Kidney (tissue), 14 donors: ENCODE results near the gene TMEM9B. TPM values are rescaled to one million over a fixed set of nuclear protein-coding genes. Genes with fewer than 3 reads are reported as not detected.
"Not testable (repeated sequence)": the region's sequence is repeated elsewhere in the genome, so short reads cannot be mapped to it uniquely, and the experiment has no call there.

ENCODE experiments used
- DNase-seq, 5 donors: peaks; one replicate each; pipeline ENCODE4 v3.0.0-alpha.2; 2013 to 2020
- FAIRE-seq: peaks from 2 replicates; lab custom pipeline; 2012; peaks lifted over from hg19 to GRCh38; lab: Jason Lieb, UNC
- H3K27ac ChIP-seq, 2 donors: one replicate each; pipeline ENCODE4 v1.7.0; 2013; ENCODE audit warnings: low read depth in 2 of 2, low read length in 2 of 2, inconsistent platforms in 1 of 2
- H3K27me3 ChIP-seq: one replicate; pipeline ENCODE4 v1.7.1; 2013; ENCODE audit warnings: low read length, inconsistent platforms; ENCODE audit not compliant: control insufficient read depth, insufficient read depth
- H3K36me3 ChIP-seq, 3 donors: one replicate each; pipeline versions ENCODE4 v1.7.0 to v1.7.1; 2013; ENCODE audit warnings: low read length in 3 of 3, control low read depth in 1 of 3, inconsistent platforms in 1 of 3; ENCODE audit not compliant: insufficient read depth in 3 of 3, control insufficient read depth in 2 of 3
- H3K4me1 ChIP-seq, 3 donors: one replicate each; pipeline versions ENCODE4 v1.7.0 to v1.7.1; 2013; ENCODE audit warnings: low read length in 3 of 3, inconsistent platforms in 1 of 3, low read depth in 1 of 3; ENCODE audit not compliant: control insufficient read depth in 2 of 3, insufficient read depth in 2 of 3
- H3K4me3 ChIP-seq, 3 donors: one replicate each; pipeline versions ENCODE4 v1.7.0 to v1.8.1; 2013; ENCODE audit warnings: low read length in 3 of 3, control low read depth in 1 of 3, inconsistent platforms in 1 of 3
- H3K9ac ChIP-seq, 3 donors: one replicate each; pipeline versions ENCODE4 v1.7.0 to v1.7.1; 2013; ENCODE audit warnings: low read length in 3 of 3, control low read depth in 1 of 3, inconsistent platforms in 1 of 3
- H3K9me3 ChIP-seq, 3 donors: one replicate each; pipeline versions ENCODE4 v1.7.0 to v1.7.1; 2013; ENCODE audit warnings: low read length in 3 of 3, control low read depth in 1 of 3, inconsistent platforms in 1 of 3; ENCODE audit not compliant: control insufficient read depth in 2 of 3, insufficient read depth in 1 of 3
- intact Hi-C: fragments of 100-400 bp; cut with DNase I; formaldehyde crosslinking; loops from one replicate; pipeline ENCODE4 v1.11.1; 2022
- polyA plus RNA-seq: library from polyadenylated mRNA; stranded (reverse); fragments of 350-450 nt; fragmentation: Illumina TruSeq; extraction: RNeasy Lipid Tissue Mini Kit (QIAGEN cat#74804); gene quantifications from one replicate; pipeline ENCODE4 v1.2.3, GENCODE V29; 2014; ENCODE audit warnings: low read depth, low replicate concordance; ENCODE audit not compliant: insufficient read depth
- total RNA-seq: library from RNA; stranded (reverse); fragmentation: NEBNext Ultra II Directional; extraction: Animal tissue kit (Norgen Biotek cat#: 25700); gene quantifications from one replicate; pipeline ENCODE4 v1.2.1, GENCODE V29; 2021
- TF ChIP-seq, protein P1 (sequence below): IDR thresholded peaks from 3 replicates; pipeline ENCODE4 v1.5.1; 2012; ENCODE audit warnings: mild to moderate bottlenecking, moderate library complexity, borderline replicate concordance; ENCODE audit not compliant: insufficient read depth; ENCODE audit errors: extremely low read depth
- donor health status: control.
- donor health status: control.
- donor health status: control.
- donor health status: control.
- donor health status: control.
- donor health status: DM: yes; HTN: yes; CAD: no.
- donor health status: Normal renal cell carcinoma (clear cell type).

TMEM9B gene
- total and polyA plus RNA-seq, 2 donors from 2014 or later, result 64.4 to 73.0 TPM

DNA sequence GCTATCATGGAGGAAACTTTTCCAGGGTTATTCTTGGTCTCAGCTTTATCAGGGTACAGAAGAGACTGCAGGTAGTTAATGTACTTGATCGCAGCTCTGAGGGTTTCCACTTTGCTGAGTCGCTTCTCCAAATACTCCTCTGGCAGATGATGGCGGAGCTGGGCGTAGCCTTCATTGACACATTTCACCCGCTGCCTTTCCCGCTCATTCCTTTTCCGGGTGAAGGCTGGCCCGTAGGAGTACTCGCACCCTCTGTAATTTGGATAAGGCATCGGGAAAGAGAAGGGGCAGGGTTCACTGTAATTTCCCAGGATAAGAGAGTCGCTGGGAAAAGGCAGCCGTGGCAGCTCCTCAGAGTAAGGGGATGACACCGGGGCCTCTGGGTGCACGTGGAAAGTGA is 26.6 kb downstream of the TMEM9B start:
- TF ChIP-seq, protein P1, sequence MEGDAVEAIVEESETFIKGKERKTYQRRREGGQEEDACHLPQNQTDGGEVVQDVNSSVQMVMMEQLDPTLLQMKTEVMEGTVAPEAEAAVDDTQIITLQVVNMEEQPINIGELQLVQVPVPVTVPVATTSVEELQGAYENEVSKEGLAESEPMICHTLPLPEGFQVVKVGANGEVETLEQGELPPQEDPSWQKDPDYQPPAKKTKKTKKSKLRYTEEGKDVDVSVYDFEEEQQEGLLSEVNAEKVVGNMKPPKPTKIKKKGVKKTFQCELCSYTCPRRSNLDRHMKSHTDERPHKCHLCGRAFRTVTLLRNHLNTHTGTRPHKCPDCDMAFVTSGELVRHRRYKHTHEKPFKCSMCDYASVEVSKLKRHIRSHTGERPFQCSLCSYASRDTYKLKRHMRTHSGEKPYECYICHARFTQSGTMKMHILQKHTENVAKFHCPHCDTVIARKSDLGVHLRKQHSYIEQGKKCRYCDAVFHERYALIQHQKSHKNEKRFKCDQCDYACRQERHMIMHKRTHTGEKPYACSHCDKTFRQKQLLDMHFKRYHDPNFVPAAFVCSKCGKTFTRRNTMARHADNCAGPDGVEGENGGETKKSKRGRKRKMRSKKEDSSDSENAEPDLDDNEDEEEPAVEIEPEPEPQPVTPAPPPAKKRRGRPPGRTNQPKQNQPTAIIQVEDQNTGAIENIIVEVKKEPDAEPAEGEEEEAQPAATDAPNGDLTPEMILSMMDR, result no peak
- Histone ChIP-seq H3K27ac (no peak overlapping the region), H3K9me3 (no peaks in the 10 kb centered on the region), H3K36me3 (no peaks in the 10 kb centered on the region), H3K4me3 (no peak overlapping the region), H3K9ac (no peak overlapping the region), H3K4me1 (no peaks in the 10 kb centered on the region), H3K27me3 (no peaks in the 10 kb centered on the region)
- intact Hi-C loops, result no loop called here
- FAIRE-seq (no peak), DNase-seq (no peak)

DNA sequence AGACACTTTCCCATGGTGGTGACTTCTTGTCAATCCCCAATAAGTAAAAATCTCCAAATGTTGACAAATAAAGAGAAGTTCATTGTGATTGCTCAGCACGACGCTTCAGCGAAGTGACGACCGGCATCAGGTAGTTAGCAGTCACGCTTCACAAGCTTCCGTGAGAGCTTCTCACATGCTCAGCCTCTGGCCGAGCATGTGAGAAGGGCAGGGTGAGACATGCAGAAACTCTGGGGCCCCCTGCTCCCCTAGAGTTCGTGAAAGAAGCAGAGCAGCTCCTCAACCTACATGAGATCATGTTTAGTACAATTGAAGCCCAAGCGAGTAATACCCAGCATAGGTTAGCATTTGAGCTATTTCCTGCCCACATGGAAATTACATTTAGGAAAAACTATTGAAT is 27.1 kb downstream of the TMEM9B start:
- Histone ChIP-seq H3K9me3 (no peaks in the 10 kb centered on the region), H3K27me3 (no peaks in the 10 kb centered on the region), H3K4me1 (no peaks in the 10 kb centered on the region), H3K27ac (no peak overlapping the region), H3K9ac (no peak overlapping the region), H3K36me3 (no peaks in the 10 kb centered on the region), H3K4me3 (peak overlapping the region in 2 of 3 donors; percentile 30 to 32)
- TF ChIP-seq, protein P1, result no peak
- FAIRE-seq (no peak), DNase-seq (peak in 2 of 5 donors; percentile 58 to 62)
- intact Hi-C loops, result no loop called here

DNA sequence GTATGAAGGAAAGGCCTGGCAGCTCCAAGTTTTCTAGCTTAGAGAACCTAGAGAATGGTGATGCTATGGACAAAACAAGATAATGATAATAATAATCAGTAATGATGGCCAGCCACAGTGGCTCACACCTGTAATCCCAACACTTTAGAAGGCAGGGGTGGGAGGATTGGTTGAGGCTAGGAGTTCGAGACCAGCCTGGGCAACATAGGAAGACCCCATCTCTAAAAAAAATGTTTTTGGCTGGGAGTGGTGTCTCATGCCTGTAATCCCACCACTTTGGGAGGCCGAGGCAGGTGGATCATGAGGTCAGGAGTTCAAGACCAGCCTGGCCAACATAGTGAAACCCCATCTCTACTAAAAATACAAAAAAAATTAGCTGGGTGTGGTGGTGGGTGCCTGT is 28.5 kb downstream of the TMEM9B start:
- H3K4me3 ChIP-seq, H3K9me3 ChIP-seq, DNase-seq, H3K4me1 ChIP-seq, intact Hi-C loops, H3K9ac ChIP-seq, H3K27ac ChIP-seq, FAIRE-seq, H3K36me3 ChIP-seq, H3K27me3 ChIP-seq: not testable (repeated sequence)

DNA sequence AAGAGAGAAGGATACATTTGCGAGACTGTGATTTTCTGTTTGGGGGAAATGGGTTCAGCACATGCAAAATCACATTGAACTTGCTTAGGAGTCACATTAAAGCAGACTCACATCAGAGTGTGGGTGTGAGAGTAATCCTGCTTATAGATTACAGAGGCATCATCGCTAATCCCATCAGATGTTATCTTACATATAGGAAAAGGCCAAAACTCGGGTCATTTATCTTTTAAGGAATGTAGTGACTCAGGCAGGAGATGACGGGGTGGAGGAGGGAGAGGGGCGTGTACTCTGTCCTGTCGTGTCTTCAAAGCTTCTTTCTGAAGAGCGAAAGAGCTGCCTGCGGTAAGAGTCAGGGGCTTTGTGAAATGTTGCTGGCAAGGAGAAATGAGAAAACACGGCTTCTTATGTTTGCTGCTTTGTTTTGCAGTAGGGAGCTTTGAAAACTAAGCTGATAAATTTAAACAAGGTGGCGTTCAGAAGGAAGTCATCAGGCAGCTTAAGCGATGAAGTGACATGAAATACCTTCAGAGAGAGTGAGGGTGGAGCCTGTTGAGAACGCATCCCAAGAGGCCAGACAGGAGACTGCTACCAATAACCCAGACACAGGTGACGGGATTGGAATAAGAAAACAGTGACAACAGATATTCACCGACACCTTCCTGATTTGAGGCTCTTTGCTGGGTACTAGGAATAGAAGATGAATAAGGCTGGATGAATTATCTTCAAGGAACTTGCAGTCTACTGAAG is 29.3 kb downstream of the TMEM9B start:
- Histone ChIP-seq H3K27ac (no peak overlapping the region), H3K9me3 (no peaks in the 10 kb centered on the region), H3K36me3 (no peaks in the 10 kb centered on the region), H3K4me3 (no peak overlapping the region), H3K9ac (no peak overlapping the region), H3K4me1 (no peaks in the 10 kb centered on the region), H3K27me3 (no peaks in the 10 kb centered on the region)
- no peak for FAIRE-seq
- no peak for DNase-seq
- intact Hi-C loops, result no loop called here
- TF ChIP-seq, protein P1, result no peak
